Uterus (tissue), 2 donors: ENCODE results near the gene TRIP12.

Experiments
- CTCF ChIP-seq, 4 experiments: fragments of 200-600 bp in 2 of 4; fragments of 450-650 bp in 2 of 4; sonication (generic) in 2 of 4; IDR thresholded peaks; one replicate each; pipeline ENCODE4 v1.5.1; 2016 to 2019; ENCODE audit warnings: antibody characterized with exemption in 4 of 4, mild to moderate bottlenecking in 2 of 4, moderate library complexity in 1 of 4
- POLR2A ChIP-seq, 2 donors: fragments of 450-650 bp; IDR thresholded peaks; one replicate each; pipeline ENCODE4 v1.6.1; 2016; ENCODE audit warnings: antibody characterized with exemption in 2 of 2, mild to moderate bottlenecking in 1 of 2, moderate library complexity in 1 of 2

DNA sequence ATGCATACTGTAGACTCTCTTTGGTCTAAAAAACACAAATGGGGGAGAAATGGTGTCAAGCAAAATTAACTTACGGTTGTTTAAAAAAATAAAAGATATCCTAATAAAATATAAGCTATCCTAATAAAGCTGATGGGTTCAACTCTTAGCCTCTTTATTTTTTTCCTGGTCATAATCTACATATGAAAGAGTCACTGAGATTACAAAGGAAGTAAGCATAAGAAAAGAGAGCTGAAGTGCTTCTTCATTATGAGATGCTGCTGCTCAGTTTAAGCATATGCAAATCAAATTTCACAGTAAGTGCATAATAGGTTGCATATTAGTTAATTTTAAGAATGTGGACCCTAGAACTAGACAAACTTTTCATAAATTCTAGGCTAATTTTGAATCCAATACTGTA is 147.6 kb downstream of the TRIP12 start:
- TF ChIP-seq POLR2A (IDR thresholded peaks at IDR 0.05) (no peak), CTCF (IDR thresholded peaks at IDR 0.05) (no peak)
